Breast epithelium (tissue), 4 donors: ENCODE results near the gene GRIA4. TPM values are rescaled to one million over a fixed set of nuclear protein-coding genes. Genes with fewer than 3 reads are reported as not detected.

Experiments
- DNase-seq, 2 donors: peaks; one replicate each; pipeline ENCODE4 v3.0.0-alpha.2; 2019; ENCODE audit warnings: low spot score in 2 of 2
- H3K27ac ChIP-seq, 2 donors: fragments of 200-600 bp; sonication (generic) in 1 of 2; one replicate each; pipeline ENCODE4 v1.5.1; 2016 to 2019; ENCODE audit warnings: mild to moderate bottlenecking in 1 of 2
- H3K27me3 ChIP-seq, 2 donors: fragments of 200-600 bp; sonication (generic) in 1 of 2; one replicate each; pipeline versions ENCODE4 v1.5.1 to v1.6.0; 2017 to 2019; ENCODE audit warnings: control low read depth in 1 of 2, mild to moderate bottlenecking in 1 of 2
- H3K36me3 ChIP-seq: fragments of 200-600 bp; one replicate; pipeline ENCODE4 v1.5.1; 2019
- H3K4me1 ChIP-seq, 2 donors: fragments of 200-600 bp; sonication (generic); one replicate each; pipeline ENCODE4 v1.5.1; 2016 to 2019; ENCODE audit warnings: control low read depth in 1 of 2
- H3K4me3 ChIP-seq, 3 donors: fragments of 200-600 bp; sonication (generic); 1 replicate in 2 of 3; 2 replicates in 1 of 3; pipeline ENCODE4 v1.5.1; 2016 to 2019; ENCODE audit warnings: mild to moderate bottlenecking in 3 of 3, moderate library complexity in 2 of 3
- H3K9me3 ChIP-seq, 2 donors: fragments of 200-600 bp; sonication (generic) in 1 of 2; one replicate each; pipeline ENCODE4 v1.5.1; 2016 to 2019; ENCODE audit warnings: control low read depth in 1 of 2
- CTCF ChIP-seq, 3 donors: fragments of 450-650 bp; IDR thresholded peaks; one replicate each; pipeline ENCODE4 v1.5.1; 2016 to 2017; ENCODE audit warnings: antibody characterized with exemption in 3 of 3, mild to moderate bottlenecking in 3 of 3, moderate library complexity in 3 of 3
- POLR2A ChIP-seq: fragments of 450-650 bp; IDR thresholded peaks from one replicate; pipeline ENCODE4 v1.6.1; 2016; ENCODE audit warnings: antibody characterized with exemption, mild to moderate bottlenecking, moderate library complexity
- POLR2AphosphoS5 ChIP-seq, 3 donors: sonication (generic); formaldehyde crosslinking; IDR thresholded peaks; one replicate each; pipeline ENCODE4 v1.6.1; 2017; ENCODE audit warnings: antibody characterized with exemption in 3 of 3
- intact Hi-C: fragments of 100-400 bp; cut with DNase I; formaldehyde crosslinking; loops from one replicate; pipeline ENCODE4 v1.15.1; 2023; ENCODE audit warnings: low total_unique reads
- total RNA-seq, 3 donors: library from RNA; depleted of rRNA; stranded (reverse); fragments of >200 nt; gene quantifications; one replicate each; pipeline ENCODE4 v1.1.0, GENCODE V29; 2016

GRIA4 gene
- total RNA-seq, 3 donors from 2014 or later: 14.1 to 27.7 TPM; not detected in 1

GRCh38 chr11:105923252-105923651, 313.4 kb downstream of the GRIA4 start:
- no peaks in the 10 kb centered on the region for H3K36me3 ChIP-seq
- H3K4me3 ChIP-seq: no peak overlapping the region
- H3K27me3 ChIP-seq: no peaks in the 10 kb centered on the region
- no peak overlapping the region for H3K27ac ChIP-seq
- no peaks in the 10 kb centered on the region for H3K4me1 ChIP-seq
- DNase-seq: no peak
- intact Hi-C loops: no loop called here
- no peaks in the 10 kb centered on the region for H3K9me3 ChIP-seq
- TF ChIP-seq CTCF (IDR thresholded peaks at IDR 0.05) (no peak), POLR2AphosphoS5 (IDR thresholded peaks at IDR 0.05) (no peak), POLR2A (no peak)

GRCh38 chr11:105923807-105924206, 313.9 kb downstream of the GRIA4 start:
- no peaks in the 10 kb centered on the region for H3K36me3 ChIP-seq
- H3K4me3 ChIP-seq: no peak overlapping the region
- H3K27ac ChIP-seq: no peak overlapping the region
- H3K27me3 ChIP-seq: no peaks in the 10 kb centered on the region
- H3K4me1 ChIP-seq: no peaks in the 10 kb centered on the region
- H3K9me3 ChIP-seq: no peaks in the 10 kb centered on the region
- intact Hi-C loops: no loop called here
- TF ChIP-seq POLR2AphosphoS5 (IDR thresholded peaks at IDR 0.05) (no peak), POLR2A (no peak), CTCF (IDR thresholded peaks at IDR 0.05) (no peak)
- DNase-seq: no peak

GRCh38 chr11:105929084-105929955, 319.4 kb downstream of the GRIA4 start:
- TF ChIP-seq CTCF (IDR thresholded peaks at IDR 0.05) (no peak), POLR2A (no peak), POLR2AphosphoS5 (IDR thresholded peaks at IDR 0.05) (no peak)
- Histone ChIP-seq H3K27ac (no peak overlapping the region), H3K9me3 (no peaks in the 10 kb centered on the region), H3K4me1 (no peaks in the 10 kb centered on the region), H3K36me3 (no peaks in the 10 kb centered on the region), H3K27me3 (no peaks in the 10 kb centered on the region), H3K4me3 (no peak overlapping the region)
- no peak for DNase-seq
- intact Hi-C loops: no loop called here

- no peak for DNase-seq
- TF ChIP-seq POLR2AphosphoS5 (IDR thresholded peaks at IDR 0.05) (no peak), POLR2A (no peak), CTCF (IDR thresholded peaks at IDR 0.05) (no peak)
- no peaks in the 10 kb centered on the region for H3K27me3 ChIP-seq
- H3K4me3 ChIP-seq: no peak overlapping the region
- no peaks in the 10 kb centered on the region for H3K36me3 ChIP-seq
- H3K27ac ChIP-seq: no peak overlapping the region
- intact Hi-C loops: no loop called here
- no peaks in the 10 kb centered on the region for H3K9me3 ChIP-seq
- no peaks in the 10 kb centered on the region for H3K4me1 ChIP-seq
Measured at GRCh38 chr11:105933695-105934094, 323.8 kb downstream of the GRIA4 start.

GRCh38 chr11:105935791-105936190, 325.9 kb downstream of the GRIA4 start:
- DNase-seq: peak in 1 of 2 donors; percentile 70
- no peaks in the 10 kb centered on the region for H3K27me3 ChIP-seq
- peak overlapping the region; percentile 52 to 64 for H3K27ac ChIP-seq
- intact Hi-C loops: no loop called here
- no peaks in the 10 kb centered on the region for H3K4me1 ChIP-seq
- no peaks in the 10 kb centered on the region for H3K36me3 ChIP-seq
- no peaks in the 10 kb centered on the region for H3K9me3 ChIP-seq
- TF ChIP-seq POLR2A: no peak
- TF ChIP-seq CTCF (IDR thresholded peaks at IDR 0.05): no peak
- no peak for TF ChIP-seq POLR2AphosphoS5 (IDR thresholded peaks at IDR 0.05)
- H3K4me3 ChIP-seq: no peak overlapping the region
